Measurements from ENCODE around the gene MATN1. TPM values are rescaled to one million over a fixed set of nuclear protein-coding genes. Genes with fewer than 3 reads are reported as not detected.
A peak's percentile ranks its signal among the peaks of the same experiment; 100 is the strongest.

Gene MATN1
- total RNA-seq, 2 experiments from 2014 or later: 0.32 TPM; not detected in 1

- H3K9me3 Mint-ChIP-seq (ENCODE audit: low read depth): no peaks in the 10 kb centered on the region
- no peaks in the 10 kb centered on the region for H3K27me3 Mint-ChIP-seq
- CTCF ChIA-PET: interaction anchor here (16.7 kb wide), 1 partner anchor 17 kb away, joined by 200 read pairs; the partner anchor contains the start of gene LAPTM5
- peaks cover 83% of the 10 kb centered on the region for H3K4me1 Mint-ChIP-seq
- ATAC-seq (no peak), DNase-seq (no peak)
- H3K36me3 Mint-ChIP-seq: peaks cover 76% of the 10 kb centered on the region
- peak overlapping the region; percentile 39 for H3K27ac Mint-ChIP-seq
- H3K4me3 Mint-ChIP-seq: no peak overlapping the region
Measured at GRCh38 chr1:30739601-30740000, 16.2 kb upstream of the MATN1 start.

GRCh38 chr1:30738715-30739559 is 15.6 kb upstream of the MATN1 start:
- H3K9me3 Mint-ChIP-seq (ENCODE audit: low read depth): no peaks in the 10 kb centered on the region
- no peaks in the 10 kb centered on the region for H3K27me3 Mint-ChIP-seq
- H3K4me1 Mint-ChIP-seq: peaks cover 78% of the 10 kb centered on the region
- DNase-seq (no peak), ATAC-seq (no peak)
- CTCF ChIA-PET: interaction anchor here (0.8 to 16.7 kb wide), 4 partner anchors 17 to 44 kb away, joined by 4 to 200 read pairs (median 8); partner anchors contain the start of gene LAPTM5
- H3K36me3 Mint-ChIP-seq: peaks cover 76% of the 10 kb centered on the region
- no peak overlapping the region for H3K4me3 Mint-ChIP-seq
- peak overlapping the region; percentile 39 for H3K27ac Mint-ChIP-seq

- Mint-ChIP-seq H3K9me3 (ENCODE audit: low read depth) (no peaks in the 10 kb centered on the region), H3K4me3 (no peak overlapping the region), H3K4me1 (peaks cover 70% of the 10 kb centered on the region), H3K27me3 (no peaks in the 10 kb centered on the region), H3K36me3 (peaks cover 75% of the 10 kb centered on the region), H3K27ac (peak overlapping the region; percentile 81)
- no peak for DNase-seq
- ATAC-seq: no peak
- CTCF ChIA-PET: interaction anchor here (0.8 to 16.7 kb wide), 4 partner anchors 18 to 44 kb away, joined by 4 to 200 read pairs (median 8); partner anchors contain the start of gene LAPTM5
Measured at GRCh38 chr1:30738040-30738714, 14.8 kb upstream of the MATN1 start.

GRCh38 chr1:30737357-30738039 is 14.1 kb upstream of the MATN1 start:
- no peaks in the 10 kb centered on the region for H3K9me3 Mint-ChIP-seq (ENCODE audit: low read depth)

GRCh38 chr1:30735668-30736498 is 12.5 kb upstream of the MATN1 start:
- H3K36me3 Mint-ChIP-seq: peaks cover 63% of the 10 kb centered on the region
- H3K27me3 Mint-ChIP-seq: no peaks in the 10 kb centered on the region
- H3K4me3 Mint-ChIP-seq: no peak overlapping the region
- peaks cover 51% of the 10 kb centered on the region for H3K4me1 Mint-ChIP-seq
- DNase-seq: no peak
- CTCF ChIA-PET: interaction anchor here (1.2 to 16.7 kb wide), 4 partner anchors 17 to 47 kb away, joined by 4 to 200 read pairs (median 8); partner anchors contain the start of gene LAPTM5
- ATAC-seq: no peak
- peak overlapping the region; percentile 47 for H3K27ac Mint-ChIP-seq
- no peaks in the 10 kb centered on the region for H3K9me3 Mint-ChIP-seq (ENCODE audit: low read depth)

More at GRCh38 chr1:30737357-30738039, 14.1 kb upstream of the MATN1 start:
- CTCF ChIA-PET: interaction anchor here (2.3 to 16.7 kb wide), 3 partner anchors 19 to 45 kb away, joined by 6 to 200 read pairs (median 9); partner anchors contain the start of gene LAPTM5
- H3K4me1 Mint-ChIP-seq: peaks cover 67% of the 10 kb centered on the region
- H3K4me3 Mint-ChIP-seq: no peak overlapping the region
- H3K36me3 Mint-ChIP-seq: peaks cover 78% of the 10 kb centered on the region
- peak overlapping the region; percentile 19 for H3K27ac Mint-ChIP-seq
- ATAC-seq (no peak), DNase-seq (no peak)
- H3K27me3 Mint-ChIP-seq: no peaks in the 10 kb centered on the region

GRCh38 chr1:30735124-30735523 is 11.7 kb upstream of the MATN1 start:
- DNase-seq (no peak), ATAC-seq (no peak)
- Mint-ChIP-seq H3K9me3 (ENCODE audit: low read depth) (no peaks in the 10 kb centered on the region), H3K4me1 (peaks cover 44% of the 10 kb centered on the region), H3K36me3 (peaks cover 58% of the 10 kb centered on the region), H3K27me3 (no peaks in the 10 kb centered on the region), H3K27ac (peak overlapping the region; percentile 56), H3K4me3 (no peak overlapping the region)
- CTCF ChIA-PET: interaction anchor here (1.3 to 16.7 kb wide), 3 partner anchors 16 to 44 kb away, joined by 6 to 200 read pairs (median 10); partner anchors contain the start of gene LAPTM5

GRCh38 chr1:30734580-30734979 is 11.2 kb upstream of the MATN1 start:
- Mint-ChIP-seq H3K36me3 (peaks cover 53% of the 10 kb centered on the region), H3K27ac (peak overlapping the region; percentile 56), H3K4me3 (no peak overlapping the region), H3K4me1 (peaks cover 39% of the 10 kb centered on the region), H3K9me3 (ENCODE audit: low read depth) (no peaks in the 10 kb centered on the region), H3K27me3 (no peaks in the 10 kb centered on the region)
- no peak for ATAC-seq
- DNase-seq: no peak
- CTCF ChIA-PET: no interaction called here

GRCh38 chr1:30734106-30734505 is 10.7 kb upstream of the MATN1 start:
- Mint-ChIP-seq H3K4me1 (peaks cover 34% of the 10 kb centered on the region), H3K27me3 (no peaks in the 10 kb centered on the region)
- ATAC-seq: no peak

GRCh38 chr1:30733493-30733892 is 10.1 kb upstream of the MATN1 start:
- peaks cover 28% of the 10 kb centered on the region for H3K4me1 Mint-ChIP-seq
- no peaks in the 10 kb centered on the region for H3K9me3 Mint-ChIP-seq (ENCODE audit: low read depth)
- peaks cover 43% of the 10 kb centered on the region for H3K36me3 Mint-ChIP-seq
- no peaks in the 10 kb centered on the region for H3K27me3 Mint-ChIP-seq
- H3K27ac Mint-ChIP-seq: no peak overlapping the region
- DNase-seq: no peak
- no peak for ATAC-seq
- H3K4me3 Mint-ChIP-seq: no peak overlapping the region
- CTCF ChIA-PET: interaction anchor here (1.0 to 19.3 kb wide), 4 partner anchors 10 to 48 kb away, joined by 3 to 759 read pairs (median 5); no protein-coding TSS in a partner anchor

More at GRCh38 chr1:30734106-30734505, 10.7 kb upstream of the MATN1 start:
- Mint-ChIP-seq H3K27ac (peak overlapping the region; percentile 48), H3K36me3 (peaks cover 49% of the 10 kb centered on the region), H3K9me3 (ENCODE audit: low read depth) (no peaks in the 10 kb centered on the region), H3K4me3 (no peak overlapping the region)
- no peak for DNase-seq
- CTCF ChIA-PET: no interaction called here

GRCh38 chr1:30732277-30732996 is 9.1 kb upstream of the MATN1 start:
- H3K4me3 Mint-ChIP-seq: no peak overlapping the region
- no peaks in the 10 kb centered on the region for H3K27me3 Mint-ChIP-seq
- ATAC-seq (no peak), DNase-seq (no peak)
- H3K36me3 Mint-ChIP-seq: peaks cover 33% of the 10 kb centered on the region
- CTCF ChIA-PET: interaction anchor here (0.6 to 19.3 kb wide), 7 partner anchors 9 to 427 kb away, joined by 3 to 759 read pairs (median 5); no protein-coding TSS in a partner anchor
- H3K27ac Mint-ChIP-seq: peak overlapping the region; percentile 26
- H3K9me3 Mint-ChIP-seq (ENCODE audit: low read depth): no peaks in the 10 kb centered on the region
- peaks cover 19% of the 10 kb centered on the region for H3K4me1 Mint-ChIP-seq

- CTCF ChIA-PET: interaction anchor here (1.3 to 19.3 kb wide), 5 partner anchors 9 to 50 kb away, joined by 3 to 759 read pairs (median 7); no protein-coding TSS in a partner anchor
- DNase-seq (no peak), ATAC-seq (no peak)
- Mint-ChIP-seq H3K9me3 (ENCODE audit: low read depth) (no peaks in the 10 kb centered on the region), H3K27ac (no peak overlapping the region), H3K36me3 (peaks cover 27% of the 10 kb centered on the region), H3K4me3 (no peak overlapping the region), H3K4me1 (peaks cover 13% of the 10 kb centered on the region), H3K27me3 (no peaks in the 10 kb centered on the region)
Measured at GRCh38 chr1:30731806-30732276, 8.5 kb upstream of the MATN1 start.
